G401 (cell line): ENCODE results near the gene CCDC85B. TPM values are rescaled to one million over a fixed set of nuclear protein-coding genes. Genes with fewer than 3 reads are reported as not detected.
"Not testable (repeated sequence)": the region's sequence is repeated elsewhere in the genome, so short reads cannot be mapped to it uniquely, and the experiment has no call there.

Experiments used
- DNase-seq: peaks from one replicate; pipeline ENCODE4 v3.0.0-alpha.2; 2015; ENCODE audit warnings: low spot score
- in situ Hi-C: cut with HindIII; loops from 2 replicates; pipeline ENCODE4 v1.10.0; 2016; ENCODE audit warnings: low sequenced_read_pairs, mixed read lengths
- total RNA-seq: library from RNA; depleted of rRNA; stranded (reverse); fragments of >200 nt; shearing (Covaris generic); gene quantifications from 2 replicates; pipeline ENCODE4 v1.2.3, GENCODE V29; 2014; rRNA removed

Gene CCDC85B
- total RNA-seq: 180 and 212 TPM in 2 replicates

- in situ Hi-C loops: no loop called here
These were observed at the start of gene CCDC85B for GRCh38 chr11:65890324-65891218. CCDC85B (plus strand) TSS chr11:65890673; CDS start chr11:65890784, 111 bp downstream.

GRCh38 chr11:65842144-65842543 is 48.3 kb upstream of the CCDC85B start:
- no peak for DNase-seq
- in situ Hi-C loops: no loop called here

More at GRCh38 chr11:65890324-65891218, at the start of gene CCDC85B:
- DNase-seq: peak; percentile 98

DNA sequence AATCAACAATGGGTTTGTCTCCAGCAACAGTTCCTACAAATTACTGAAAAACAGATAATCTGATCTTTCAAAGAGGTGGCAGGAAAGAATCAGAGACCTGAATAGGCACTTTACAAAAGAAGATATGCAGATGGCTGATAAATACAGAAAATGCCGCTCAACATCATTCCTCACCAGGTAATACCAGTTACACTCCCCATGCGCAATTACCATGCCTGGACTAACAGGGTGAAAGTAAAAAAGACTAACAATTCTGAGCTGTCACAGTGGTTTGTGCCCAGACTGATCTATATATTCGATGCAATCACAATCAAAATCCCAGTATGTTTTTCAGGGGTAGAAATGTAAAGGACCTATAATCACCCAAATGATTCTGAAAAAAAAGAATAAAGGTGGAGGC is 46.7 kb upstream of the CCDC85B start:
- no peak for DNase-seq
- in situ Hi-C loops: no loop called here

DNA sequence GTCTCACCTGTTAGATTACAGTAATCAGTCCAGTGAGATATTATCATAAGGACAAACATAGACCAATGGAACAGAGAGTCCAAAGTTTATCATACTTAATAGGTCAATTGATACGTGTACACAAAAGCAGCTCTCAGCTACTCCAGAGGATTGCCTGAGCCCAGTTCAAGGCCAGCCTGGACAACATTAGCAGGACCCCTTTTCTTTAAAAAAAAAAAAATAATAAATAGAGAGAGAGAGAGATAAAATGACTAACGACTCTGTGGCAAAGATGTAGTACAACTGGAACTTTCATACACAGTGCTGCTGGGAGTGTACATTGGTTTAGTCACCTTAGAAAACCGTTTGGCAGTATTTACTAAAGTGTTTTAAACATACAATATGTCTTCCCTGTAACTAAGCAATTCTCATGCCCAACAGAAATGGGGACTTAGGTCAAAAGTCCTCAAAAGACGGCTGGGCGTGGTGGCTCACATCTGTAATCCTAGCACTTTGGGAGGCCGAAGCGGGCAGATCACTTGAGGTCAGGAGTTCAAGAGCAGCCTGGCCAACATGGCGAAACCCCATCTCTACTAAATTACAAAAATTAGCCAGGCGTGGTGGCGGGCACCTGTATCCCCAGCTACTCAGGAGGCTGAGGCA is 46.1 kb upstream of the CCDC85B start:
- in situ Hi-C loops: no loop called here
- DNase-seq: no peak

DNA sequence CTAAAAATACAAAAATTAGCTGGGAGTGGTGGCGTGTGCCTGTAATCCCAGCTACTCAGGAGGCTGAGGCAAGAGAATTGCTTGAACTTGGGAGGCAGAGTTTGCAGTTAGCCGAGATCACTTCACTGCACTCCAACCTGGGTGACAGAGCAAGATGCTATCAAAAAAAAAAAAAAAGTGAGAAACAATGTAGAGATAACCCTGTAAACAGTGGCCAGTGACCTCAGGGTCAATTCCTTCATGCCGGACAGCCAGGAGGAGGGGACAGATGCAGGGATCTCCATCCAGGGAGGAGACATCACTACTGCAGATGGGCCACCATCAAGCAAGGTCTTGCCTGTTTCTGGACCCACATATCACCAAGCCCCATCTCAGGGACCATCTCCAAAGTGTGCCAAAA is 42.7 kb upstream of the CCDC85B start:
- DNase-seq: no peak
- in situ Hi-C loops: no loop called here

DNA sequence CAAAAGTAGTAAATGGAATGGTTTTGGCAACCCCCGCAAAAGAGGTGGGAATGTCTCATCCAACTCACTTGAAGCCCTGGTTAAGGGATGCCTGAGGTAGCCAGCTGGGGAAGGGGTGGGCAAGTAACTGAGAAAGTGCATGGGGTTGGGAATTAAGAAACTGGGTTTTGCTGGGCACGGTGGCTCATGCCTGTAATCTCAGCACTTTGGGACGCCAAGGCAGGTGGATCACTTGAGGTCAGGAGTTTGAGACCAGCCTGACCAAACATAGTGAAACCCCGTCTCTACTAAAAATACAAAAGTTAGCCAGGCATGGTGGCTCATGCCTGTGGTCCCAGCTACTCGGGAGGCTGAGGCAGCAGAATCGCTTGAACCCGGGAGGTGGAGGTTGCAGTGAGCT is 41.8 kb upstream of the CCDC85B start:
- in situ Hi-C loops, DNase-seq: not testable (repeated sequence)

DNA sequence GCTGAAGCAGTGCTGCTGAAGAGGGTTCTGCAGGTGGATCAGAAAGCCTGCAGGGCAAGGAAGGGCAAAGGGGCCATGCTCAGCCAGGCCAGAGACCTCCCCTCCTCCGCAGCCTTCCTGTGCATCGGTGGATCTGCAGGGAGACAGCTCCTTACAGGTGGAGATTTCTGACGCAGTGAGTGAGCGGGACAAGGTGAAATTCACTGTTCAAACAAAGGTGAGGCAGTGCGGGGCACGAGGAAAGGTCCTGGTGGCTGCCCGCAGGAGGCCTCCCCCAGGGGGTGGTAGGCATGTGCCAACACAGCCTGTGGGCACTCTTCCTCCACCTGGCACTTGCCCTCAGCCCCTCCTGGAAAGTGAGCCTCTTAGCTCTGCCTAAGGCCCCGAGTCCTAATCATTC is 41.1 kb upstream of the CCDC85B start:
- DNase-seq: no peak
- in situ Hi-C loops: no loop called here

DNA sequence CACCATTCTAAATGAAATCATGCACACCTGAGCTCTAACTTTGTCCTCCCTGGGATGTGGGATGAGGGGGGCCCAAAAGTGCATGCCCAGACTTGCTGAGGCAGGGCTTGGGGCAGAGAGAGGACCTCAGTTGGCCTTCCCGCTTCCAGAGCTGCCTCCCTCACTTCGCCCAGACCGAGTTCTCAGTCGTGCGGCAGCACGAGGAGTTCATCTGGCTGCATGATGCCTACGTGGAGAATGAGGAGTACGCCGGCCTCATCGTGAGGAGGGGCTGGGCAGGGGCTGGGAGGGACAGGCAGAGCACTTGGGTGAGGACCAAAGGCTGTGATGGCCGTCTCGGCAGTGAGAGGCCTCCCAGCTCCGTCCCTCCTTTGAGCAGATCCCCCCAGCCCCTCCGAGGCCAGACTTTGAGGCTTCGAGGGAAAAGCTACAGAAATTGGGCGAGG is 40.7 kb upstream of the CCDC85B start:
- no peak for DNase-seq
- in situ Hi-C loops: no loop called here

DNA sequence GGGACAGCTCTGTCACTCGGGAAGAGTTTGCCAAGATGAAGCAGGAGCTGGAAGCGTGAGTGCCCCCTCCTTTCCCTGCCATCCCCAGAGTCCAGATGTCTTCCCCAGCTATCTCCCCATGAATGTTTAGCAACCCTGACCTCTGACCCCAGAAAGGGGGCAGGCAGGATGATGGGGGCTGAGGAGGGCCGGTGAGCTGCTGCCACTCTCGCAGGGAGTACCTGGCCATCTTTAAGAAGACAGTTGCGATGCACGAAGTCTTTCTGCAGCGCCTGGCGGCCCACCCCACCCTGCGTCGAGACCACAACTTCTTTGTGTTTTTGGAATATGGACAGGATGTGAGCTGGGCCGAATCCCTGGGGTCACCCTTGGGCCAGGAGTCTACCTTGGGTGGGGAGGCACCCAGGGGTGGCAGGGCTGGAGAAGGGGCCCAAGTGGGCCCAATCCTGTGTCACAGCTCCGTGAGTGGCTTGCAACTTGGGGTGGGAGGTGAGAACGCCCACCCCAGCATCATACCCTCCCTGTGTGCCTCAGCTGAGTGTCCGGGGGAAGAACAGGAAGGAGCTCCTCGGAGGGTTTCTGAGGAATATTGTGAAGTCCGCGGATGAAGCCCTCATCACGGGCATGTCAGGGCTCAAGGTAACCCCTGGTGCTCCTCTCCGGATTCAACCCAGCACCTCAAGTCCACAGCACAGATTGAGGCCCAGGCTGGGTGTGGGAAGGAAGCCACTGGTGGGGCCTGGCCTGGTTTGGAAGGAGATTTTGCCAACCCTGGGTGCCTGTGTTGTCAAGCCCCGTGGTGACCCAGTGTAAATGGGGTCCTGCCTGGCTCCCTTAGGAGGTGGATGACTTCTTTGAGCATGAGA is 40.0 kb upstream of the CCDC85B start:
- in situ Hi-C loops: no loop called here

DNA sequence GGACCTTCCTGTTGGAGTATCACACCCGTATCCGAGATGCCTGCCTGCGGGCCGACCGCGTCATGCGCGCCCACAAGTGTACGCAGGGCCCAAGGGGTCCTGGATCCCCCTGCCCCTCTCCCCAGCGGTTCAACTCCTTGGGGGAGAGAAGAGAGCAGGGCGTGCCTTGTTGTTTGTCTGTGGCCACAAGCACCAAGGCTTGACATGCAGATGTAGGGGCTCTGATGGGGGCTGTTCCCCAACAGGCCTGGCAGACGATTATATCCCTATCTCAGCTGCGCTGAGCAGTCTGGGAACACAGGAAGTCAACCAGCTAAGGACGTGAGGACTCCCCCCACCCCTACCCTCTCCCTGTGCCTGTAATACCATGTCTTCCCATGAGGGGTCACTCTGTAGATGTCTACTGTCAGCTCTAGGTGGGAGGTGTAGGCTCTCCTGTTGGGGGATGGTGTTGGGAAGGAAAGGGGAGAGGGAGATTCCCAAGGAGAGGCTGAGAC is 39.3 kb upstream of the CCDC85B start:
- in situ Hi-C loops: no loop called here
- DNase-seq: no peak

More for the DNA sequence above, 40.0 kb upstream of the CCDC85B start:
- no peak for DNase-seq

GRCh38 chr11:65851811-65852507 is 38.5 kb upstream of the CCDC85B start:
- in situ Hi-C loops: no loop called here
- DNase-seq: no peak

- DNase-seq: no peak
- in situ Hi-C loops: no loop called here
These were observed 37.8 kb upstream of the CCDC85B start for GRCh38 chr11:65852508-65853245.

GRCh38 chr11:65853246-65853979 is 37.1 kb upstream of the CCDC85B start:
- no peak for DNase-seq
- in situ Hi-C loops: no loop called here

DNA sequence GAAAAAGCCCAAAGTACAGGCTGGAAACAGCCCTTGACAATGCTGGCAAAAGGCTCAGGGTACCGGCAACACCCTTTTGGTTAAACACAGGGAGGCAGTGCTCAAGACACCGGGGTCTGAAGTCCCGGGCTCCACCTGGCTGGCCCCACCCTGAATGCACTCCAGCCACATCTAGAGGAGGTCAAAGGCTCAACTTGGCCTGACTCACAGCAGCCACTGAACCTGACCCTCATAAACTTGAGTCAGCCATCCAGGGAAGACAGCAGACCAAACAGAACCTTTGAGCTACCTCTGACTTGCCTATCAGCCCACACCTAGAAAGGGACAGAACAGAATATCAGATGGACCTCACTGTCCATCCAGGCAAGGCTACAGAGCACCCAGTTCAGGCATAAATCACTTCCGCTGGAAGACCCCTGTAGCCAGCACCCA is 36.3 kb upstream of the CCDC85B start:
- no peak for DNase-seq
- in situ Hi-C loops: no loop called here

GRCh38 chr11:65854852-65855837 is 35.3 kb upstream of the CCDC85B start:
- in situ Hi-C loops: no loop called here
- no peak for DNase-seq

GRCh38 chr11:65855927-65856363 is 34.5 kb upstream of the CCDC85B start:
- DNase-seq: no peak
- in situ Hi-C loops: no loop called here
